ENCODE data around the gene GPR142.

DNA sequence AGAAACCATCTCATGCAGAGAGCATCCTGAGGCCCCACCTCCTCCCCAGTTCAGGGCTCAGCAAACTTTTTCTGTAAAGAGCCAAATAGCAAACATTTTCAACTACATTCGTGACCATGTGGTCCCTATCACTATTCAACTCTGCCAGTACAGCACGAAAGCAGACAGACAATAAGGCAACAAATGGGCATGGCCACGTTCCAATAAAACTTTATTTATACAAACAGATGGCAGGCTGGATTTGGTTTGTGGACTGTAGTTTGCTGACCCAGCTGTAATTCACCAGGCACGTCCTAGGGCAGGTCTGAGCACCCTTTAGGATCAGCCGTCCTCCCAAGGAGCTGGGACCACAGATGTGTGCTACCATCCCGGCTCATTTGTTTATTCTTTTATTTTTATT lies 37.5 kb downstream of the GPR142 start:
- TF ChIP-seq, protein P1, sequence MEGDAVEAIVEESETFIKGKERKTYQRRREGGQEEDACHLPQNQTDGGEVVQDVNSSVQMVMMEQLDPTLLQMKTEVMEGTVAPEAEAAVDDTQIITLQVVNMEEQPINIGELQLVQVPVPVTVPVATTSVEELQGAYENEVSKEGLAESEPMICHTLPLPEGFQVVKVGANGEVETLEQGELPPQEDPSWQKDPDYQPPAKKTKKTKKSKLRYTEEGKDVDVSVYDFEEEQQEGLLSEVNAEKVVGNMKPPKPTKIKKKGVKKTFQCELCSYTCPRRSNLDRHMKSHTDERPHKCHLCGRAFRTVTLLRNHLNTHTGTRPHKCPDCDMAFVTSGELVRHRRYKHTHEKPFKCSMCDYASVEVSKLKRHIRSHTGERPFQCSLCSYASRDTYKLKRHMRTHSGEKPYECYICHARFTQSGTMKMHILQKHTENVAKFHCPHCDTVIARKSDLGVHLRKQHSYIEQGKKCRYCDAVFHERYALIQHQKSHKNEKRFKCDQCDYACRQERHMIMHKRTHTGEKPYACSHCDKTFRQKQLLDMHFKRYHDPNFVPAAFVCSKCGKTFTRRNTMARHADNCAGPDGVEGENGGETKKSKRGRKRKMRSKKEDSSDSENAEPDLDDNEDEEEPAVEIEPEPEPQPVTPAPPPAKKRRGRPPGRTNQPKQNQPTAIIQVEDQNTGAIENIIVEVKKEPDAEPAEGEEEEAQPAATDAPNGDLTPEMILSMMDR (optimal IDR thresholded peaks at IDR 0.05 in 1 of 3, IDR thresholded peaks at IDR 0.05 in 1 of 3, conservative IDR thresholded peaks at IDR 0.05 in 1 of 3; ENCODE audit: extremely low read depth in 1 of 3, insufficient read depth in 2 of 3, low read length in 3 of 3), result no peak
- no peak for TF ChIP-seq EZH2 (IDR thresholded peaks at IDR 0.05; ENCODE audit: low read length)

Measured in keratinocyte (primary cell).